ENCODE measurements around the gene ABHD11.
A peak's percentile ranks its signal among the peaks of the same experiment; 100 is the strongest.

Gene ABHD11

GRCh38 chr7:73717991-73718405 is 20.6 kb downstream of the ABHD11 start:
- H3F3A ChIP-seq (ENCODE audit: control insufficient read depth, insufficient read depth): no peaks in the 10 kb centered on the region
- no peaks in the 10 kb centered on the region for H3K9me2 ChIP-seq (replicated peaks; ENCODE audit: control insufficient read depth, low read length)
- no peak; the same call in 1 of the 2 replicates for TF ChIP-seq EZH2phosphoT487 (IDR thresholded peaks at IDR 0.05; ENCODE audit: borderline replicate concordance, low read length)
- H3K27ac ChIP-seq (ENCODE audit: low read depth, low read length): no peak overlapping the region
- peaks cover 38% of the 10 kb centered on the region for H3K27me3 ChIP-seq (ENCODE audit: control insufficient read depth, low read length)
- no peaks in the 10 kb centered on the region for H3K36me3 ChIP-seq (ENCODE audit: control insufficient read depth, low read length)
- H3K9me3 ChIP-seq (ENCODE audit: control insufficient read depth, insufficient read depth, low read length): no peaks in the 10 kb centered on the region
- H3K4me2 ChIP-seq (ENCODE audit: low read length): peak overlapping the region; percentile 99
- H3K4me3 ChIP-seq (ENCODE audit: low read length): peak overlapping the region; percentile 96
- H4K20me1 ChIP-seq (ENCODE audit: control insufficient read depth, insufficient read depth, low read depth, low read length): peaks cover 22% of the 10 kb centered on the region; the same call in 1 of the 2 replicates
- peaks cover 32% of the 10 kb centered on the region for H3K4me1 ChIP-seq (ENCODE audit: control insufficient read depth, low read length)
- peaks cover 13% of the 10 kb centered on the region for H3K79me2 ChIP-seq (ENCODE audit: control insufficient read depth, low read length)

DNA sequence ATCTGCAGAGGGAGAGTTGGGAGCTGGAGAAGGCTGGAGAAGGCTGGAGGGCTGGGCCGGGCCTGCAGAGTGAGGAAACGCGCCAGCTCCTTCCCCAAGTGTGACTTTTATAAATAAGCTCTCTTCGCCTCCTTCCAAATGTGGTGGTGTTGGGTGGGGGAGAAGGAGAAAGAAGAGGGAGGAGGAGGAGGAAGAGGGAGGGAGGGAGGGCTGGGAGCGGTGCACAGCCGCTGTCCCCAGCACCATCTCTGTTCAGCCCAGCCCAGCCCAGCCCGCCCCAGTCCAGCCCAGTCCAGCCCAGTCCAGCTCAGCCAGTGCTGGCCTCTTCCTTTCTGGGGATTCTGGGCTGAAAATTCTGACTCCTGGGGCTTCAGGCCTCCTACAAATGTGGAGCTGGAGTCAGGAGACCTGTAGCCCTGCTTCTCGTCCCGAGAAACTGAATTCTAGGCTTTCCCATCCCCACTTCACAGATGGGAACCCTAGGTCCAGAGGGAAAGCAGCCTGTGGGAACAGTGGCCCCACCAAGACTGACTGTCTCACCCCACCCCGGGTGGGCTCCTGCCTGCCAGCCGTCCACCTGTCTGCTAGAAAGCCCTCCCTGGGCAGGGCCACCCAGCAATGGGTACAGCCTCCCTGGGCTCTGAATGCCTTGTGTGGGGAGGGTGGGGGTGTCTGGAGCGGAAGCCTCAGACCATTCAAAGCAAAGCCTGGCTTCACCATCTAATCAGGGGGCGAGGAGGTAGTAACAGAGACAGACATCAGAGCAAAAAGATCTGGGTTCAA is 21.4 kb downstream of the ABHD11 start:
- peaks cover 32% of the 10 kb centered on the region for H3K4me1 ChIP-seq (ENCODE audit: control insufficient read depth, low read length)
- H4K20me1 ChIP-seq (ENCODE audit: control insufficient read depth, insufficient read depth, low read depth, low read length): peaks cover 26% of the 10 kb centered on the region; the same call in 1 of the 2 replicates
- no peak overlapping the region for H3K4me2 ChIP-seq (ENCODE audit: low read length)
- H3K27me3 ChIP-seq (ENCODE audit: control insufficient read depth, low read length): peaks cover 34% of the 10 kb centered on the region
- H3K9me2 ChIP-seq (replicated peaks; ENCODE audit: control insufficient read depth, low read length): no peaks in the 10 kb centered on the region
- no peaks in the 10 kb centered on the region for H3K9me3 ChIP-seq (ENCODE audit: control insufficient read depth, insufficient read depth, low read length)
- TF ChIP-seq CTCF (IDR thresholded peaks at IDR 0.05; ENCODE audit: low read depth, low read length, poor library complexity, severe bottlenecking) (no peak), EZH2phosphoT487 (IDR thresholded peaks at IDR 0.05; ENCODE audit: borderline replicate concordance, low read length) (no peak)
- no peaks in the 10 kb centered on the region for H3K36me3 ChIP-seq (ENCODE audit: control insufficient read depth, low read length)
- no peak overlapping the region for H3K4me3 ChIP-seq (ENCODE audit: low read length)
- H3K79me2 ChIP-seq (ENCODE audit: control insufficient read depth, low read length): peaks cover 13% of the 10 kb centered on the region
- no peaks in the 10 kb centered on the region for H3F3A ChIP-seq (ENCODE audit: control insufficient read depth, insufficient read depth)
- no peak overlapping the region for H3K27ac ChIP-seq (ENCODE audit: low read depth, low read length)

DNA sequence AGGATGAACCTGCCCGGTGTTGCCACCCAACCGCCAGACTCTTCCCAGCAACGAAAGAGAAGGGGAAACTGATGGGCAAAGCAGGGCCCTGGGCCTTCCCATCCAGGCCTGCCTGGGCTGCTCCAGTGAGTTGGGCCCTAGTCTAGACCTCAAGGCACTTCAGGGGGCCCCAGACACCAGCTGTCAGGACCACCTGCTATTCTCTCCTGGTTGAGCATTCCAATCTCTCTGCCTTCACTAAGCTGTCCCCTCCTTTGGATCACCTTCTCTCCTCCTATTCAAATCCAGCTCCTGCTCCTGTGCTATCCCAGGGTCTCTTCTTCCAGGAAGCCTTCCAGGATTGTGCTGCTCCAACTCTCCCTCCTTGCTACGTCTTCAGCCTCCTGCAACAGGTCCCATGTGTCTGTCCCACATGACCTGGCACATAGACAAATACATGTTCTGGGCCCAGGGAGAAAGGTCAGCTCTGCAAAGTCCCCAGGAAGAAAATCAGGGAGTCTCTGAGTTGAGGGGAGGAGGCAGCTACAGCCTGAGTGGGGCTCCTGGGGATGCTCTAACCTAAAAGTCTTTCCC is 22.2 kb downstream of the ABHD11 start:
- Histone ChIP-seq H3F3A (ENCODE audit: control insufficient read depth, insufficient read depth) (no peaks in the 10 kb centered on the region), H3K4me3 (ENCODE audit: low read length) (no peak overlapping the region), H3K27ac (ENCODE audit: low read depth, low read length) (no peak overlapping the region), H3K4me1 (ENCODE audit: control insufficient read depth, low read length) (peaks cover 32% of the 10 kb centered on the region), H3K4me2 (ENCODE audit: low read length) (no peak overlapping the region), H3K36me3 (ENCODE audit: control insufficient read depth, low read length) (no peaks in the 10 kb centered on the region), H3K27me3 (ENCODE audit: control insufficient read depth, low read length) (peaks cover 28% of the 10 kb centered on the region), H3K9me2 (replicated peaks; ENCODE audit: control insufficient read depth, low read length) (no peaks in the 10 kb centered on the region), H4K20me1 (ENCODE audit: control insufficient read depth, insufficient read depth, low read depth, low read length) (peaks cover 26% of the 10 kb centered on the region; the same call in 1 of the 2 replicates), H3K9me3 (ENCODE audit: control insufficient read depth, insufficient read depth, low read length) (no peaks in the 10 kb centered on the region), H3K79me2 (ENCODE audit: control insufficient read depth, low read length) (peaks cover 13% of the 10 kb centered on the region)
- TF ChIP-seq EZH2phosphoT487 (IDR thresholded peaks at IDR 0.05; ENCODE audit: borderline replicate concordance, low read length): no peak
- no peak for TF ChIP-seq CTCF (IDR thresholded peaks at IDR 0.05; ENCODE audit: low read depth, low read length, poor library complexity, severe bottlenecking)

Measured in DOHH2 (cell line).